HepG2 (cell line): Measurements from ENCODE around the gene COX4I1.
A peak's percentile ranks its signal among the peaks of the same experiment; 100 is the strongest.

Experiments used
- EZH2 ChIP-seq: conservative IDR thresholded peaks from 2 replicates; pipeline ENCODE4 v1.6.1; 2012; ENCODE audit warnings: mild to moderate bottlenecking, low read depth, low read length, moderate library complexity
- MAFK ChIP-seq, 2 experiments: IDR thresholded peaks in 1 of 2; conservative IDR thresholded peaks in 1 of 2; 2 replicates each; pipeline ENCODE4 v1.6.1; 2011; ENCODE audit warnings: improper control_type of control experiment in 2 of 2, low read length in 2 of 2
- NR2C2 ChIP-seq: sonication (generic); formaldehyde crosslinking; IDR thresholded peaks from 2 replicates; pipeline ENCODE4 v1.4.0; 2020; ENCODE audit warnings: missing genetic modification reagents, mild to moderate bottlenecking, moderate library complexity, borderline replicate concordance
- SIN3A ChIP-seq: IDR thresholded peaks from 2 replicates; pipeline ENCODE4 v1.6.1; 2011; ENCODE audit warnings: low read depth, mild to moderate bottlenecking, control low read depth, low read length, borderline replicate concordance
- TCF12 ChIP-seq, 2 experiments: fragments of 450-650 bp in 1 of 2; sonication (generic) in 1 of 2; formaldehyde crosslinking in 1 of 2; IDR thresholded peaks; 2 replicates each; pipeline versions ENCODE4 v1.6.1 to v1.8.0; 2017 to 2022; ENCODE audit warnings: antibody characterized with exemption in 1 of 2, mild to moderate bottlenecking in 1 of 2, missing genetic modification reagents in 1 of 2, moderate library complexity in 1 of 2
- U2AF2 ChIP-seq: fragments of 200-400 bp; formaldehyde crosslinking; IDR thresholded peaks from 2 replicates; pipeline ENCODE4 v1.6.1; 2017; ENCODE audit warnings: low read depth, mild to moderate bottlenecking, low read length
- ZNF747 ChIP-seq: sonication (generic); formaldehyde crosslinking; IDR thresholded peaks from 2 replicates; pipeline ENCODE4 v1.8.1; 2023; ENCODE audit warnings: missing genetic modification reagents, mild to moderate bottlenecking, borderline replicate concordance
- TF ChIP-seq, protein P1 (sequence below), 2 experiments: sonication (generic) in 1 of 2; formaldehyde crosslinking in 1 of 2; IDR thresholded peaks; 2 replicates each; pipeline versions ENCODE4 v1.5.1 to v1.6.1; 2011 to 2020; ENCODE audit warnings: borderline replicate concordance in 1 of 2, low read depth in 1 of 2, low read length in 1 of 2, mild to moderate bottlenecking in 1 of 2, missing genetic modification reagents in 1 of 2, moderate library complexity in 1 of 2
- TF ChIP-seq, protein P2 (sequence below): sonication (generic); formaldehyde crosslinking; IDR thresholded peaks from 2 replicates; pipeline ENCODE4 v1.5.0; 2020; ENCODE audit warnings: mild to moderate bottlenecking, missing genetic modification reagents, moderate library complexity

DNA sequence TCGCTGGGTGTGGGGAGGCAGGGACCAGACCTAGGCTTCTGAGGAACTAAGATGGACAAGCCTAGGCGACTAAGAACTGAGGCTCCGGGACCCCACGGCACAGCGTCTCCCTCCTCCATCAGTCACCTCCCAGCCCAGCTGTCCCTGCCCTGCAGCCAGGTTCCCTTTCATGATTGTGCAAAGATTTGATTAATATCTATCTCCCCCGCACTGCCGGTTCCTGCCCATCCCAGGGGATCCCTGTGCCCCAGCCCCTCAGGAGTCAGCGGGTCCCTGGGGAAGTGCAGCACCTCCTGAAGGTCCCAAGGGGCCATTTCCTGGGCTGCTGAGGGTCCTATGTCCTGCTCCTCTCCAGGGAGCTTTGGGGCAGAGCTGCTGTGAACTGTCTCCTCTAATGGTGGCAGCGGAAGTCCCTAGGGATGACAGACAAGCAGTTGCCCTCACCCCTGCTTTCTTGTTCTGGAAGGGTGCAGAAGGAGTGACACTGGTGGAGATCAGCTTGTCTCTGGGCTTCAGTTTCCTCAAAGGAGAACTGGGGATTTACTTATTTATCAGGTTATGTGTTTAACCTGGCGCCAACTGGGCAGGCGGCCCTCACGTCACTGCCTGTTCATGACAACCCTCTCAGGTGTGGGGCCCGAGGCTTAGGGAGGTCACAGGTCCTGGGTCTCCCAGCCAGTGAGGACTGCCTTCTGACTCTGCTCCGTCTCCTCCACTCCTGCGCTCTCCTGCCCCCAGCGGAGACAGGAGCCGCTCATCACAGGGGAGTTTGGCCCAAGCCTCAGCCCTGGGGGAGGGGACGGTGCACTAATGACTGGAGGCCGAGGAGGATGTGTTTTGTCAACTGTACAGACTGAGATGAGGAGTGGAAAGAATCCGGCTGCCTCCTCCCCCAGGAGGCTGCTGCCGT is 46.7 kb upstream of the COX4I1 start:
- TF ChIP-seq, protein P1, sequence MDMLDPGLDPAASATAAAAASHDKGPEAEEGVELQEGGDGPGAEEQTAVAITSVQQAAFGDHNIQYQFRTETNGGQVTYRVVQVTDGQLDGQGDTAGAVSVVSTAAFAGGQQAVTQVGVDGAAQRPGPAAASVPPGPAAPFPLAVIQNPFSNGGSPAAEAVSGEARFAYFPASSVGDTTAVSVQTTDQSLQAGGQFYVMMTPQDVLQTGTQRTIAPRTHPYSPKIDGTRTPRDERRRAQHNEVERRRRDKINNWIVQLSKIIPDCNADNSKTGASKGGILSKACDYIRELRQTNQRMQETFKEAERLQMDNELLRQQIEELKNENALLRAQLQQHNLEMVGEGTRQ (IDR thresholded peaks at IDR 0.05; ENCODE audit: low read depth, low read length), result no peak
- TF ChIP-seq, protein P1 (CRISPR knock-in tag; IDR thresholded peaks at IDR 0.05; ENCODE audit: borderline replicate concordance), result no peak
- TF ChIP-seq ZNF747 (CRISPR knock-in tag), result no peak
- no peak for TF ChIP-seq NR2C2 (CRISPR knock-in tag)
- TF ChIP-seq EZH2, result no peak
- no peak for TF ChIP-seq U2AF2
- no peak for TF ChIP-seq TCF12 (IDR thresholded peaks at IDR 0.05)
- no peak for TF ChIP-seq TCF12 (CRISPR knock-in tag; IDR thresholded peaks at IDR 0.05)
- no peak for TF ChIP-seq SIN3A
- TF ChIP-seq, protein P2, sequence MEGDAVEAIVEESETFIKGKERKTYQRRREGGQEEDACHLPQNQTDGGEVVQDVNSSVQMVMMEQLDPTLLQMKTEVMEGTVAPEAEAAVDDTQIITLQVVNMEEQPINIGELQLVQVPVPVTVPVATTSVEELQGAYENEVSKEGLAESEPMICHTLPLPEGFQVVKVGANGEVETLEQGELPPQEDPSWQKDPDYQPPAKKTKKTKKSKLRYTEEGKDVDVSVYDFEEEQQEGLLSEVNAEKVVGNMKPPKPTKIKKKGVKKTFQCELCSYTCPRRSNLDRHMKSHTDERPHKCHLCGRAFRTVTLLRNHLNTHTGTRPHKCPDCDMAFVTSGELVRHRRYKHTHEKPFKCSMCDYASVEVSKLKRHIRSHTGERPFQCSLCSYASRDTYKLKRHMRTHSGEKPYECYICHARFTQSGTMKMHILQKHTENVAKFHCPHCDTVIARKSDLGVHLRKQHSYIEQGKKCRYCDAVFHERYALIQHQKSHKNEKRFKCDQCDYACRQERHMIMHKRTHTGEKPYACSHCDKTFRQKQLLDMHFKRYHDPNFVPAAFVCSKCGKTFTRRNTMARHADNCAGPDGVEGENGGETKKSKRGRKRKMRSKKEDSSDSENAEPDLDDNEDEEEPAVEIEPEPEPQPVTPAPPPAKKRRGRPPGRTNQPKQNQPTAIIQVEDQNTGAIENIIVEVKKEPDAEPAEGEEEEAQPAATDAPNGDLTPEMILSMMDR (CRISPR knock-in tag), result peak; percentile 61
- TF ChIP-seq MAFK (conservative IDR thresholded peaks at IDR 0.05 in 1 of 2, IDR thresholded peaks at IDR 0.05 in 1 of 2; ENCODE audit: low read length in 2 of 2), result no peak
